Keratinocyte (primary cell): ENCODE results near the gene ANKRD16. TPM values are rescaled to one million over a fixed set of nuclear protein-coding genes. Genes with fewer than 3 reads are reported as not detected.
A peak's percentile ranks its signal among the peaks of the same experiment; 100 is the strongest.

ENCODE experiments used
- DNase-seq: peaks from one replicate; pipeline ENCODE4 v3.0.0-alpha.2; 2011; ENCODE audit warnings: low read depth, missing footprints, low spot score
- FAIRE-seq: peaks from 2 replicates; lab custom pipeline; 2011; peaks lifted over from hg19 to GRCh38; lab: Jason Lieb, UNC
- H2AFZ ChIP-seq: 2 replicates; pipeline ENCODE4 v1.6.0; 2012; ENCODE audit warnings: low read length, control low read depth, inconsistent platforms; ENCODE audit not compliant: control insufficient read depth
- H3K27ac ChIP-seq: 2 replicates; pipeline ENCODE4 v1.5.1; 2011; ENCODE audit warnings: low read length; ENCODE audit not compliant: control insufficient read depth, insufficient read depth
- H3K27me3 ChIP-seq: 3 replicates; pipeline ENCODE4 v1.6.0; 2011; ENCODE audit warnings: low read length; ENCODE audit not compliant: control insufficient read depth, insufficient read depth; ENCODE audit errors: extremely low read depth
- H3K36me3 ChIP-seq, 2 experiments: 2 replicates in 1 of 2; 3 replicates in 1 of 2; pipeline ENCODE4 v1.5.1; 2011; ENCODE audit warnings: low read length in 2 of 2, mild to moderate bottlenecking in 1 of 2; ENCODE audit not compliant: control insufficient read depth in 2 of 2, insufficient read depth in 2 of 2; ENCODE audit errors: extremely low read depth in 1 of 2
- H3K4me1 ChIP-seq: 3 replicates; pipeline ENCODE4 v1.5.1; 2011; ENCODE audit warnings: low read length; ENCODE audit not compliant: control insufficient read depth, insufficient read depth; ENCODE audit errors: extremely low read depth
- H3K4me2 ChIP-seq: 3 replicates; pipeline ENCODE4 v1.6.0; 2011; ENCODE audit warnings: low read depth, low read length; ENCODE audit not compliant: control insufficient read depth, insufficient read depth; ENCODE audit errors: extremely low read depth
- H3K4me3 ChIP-seq, 3 experiments: fragments of 200-600 bp in 1 of 3; sonication (generic) in 1 of 3; 2 replicates in 2 of 3; 3 replicates in 1 of 3; pipeline ENCODE4 v1.5.1; 2011 to 2016; ENCODE audit warnings: low read length in 3 of 3, mild to moderate bottlenecking in 3 of 3, control low read depth in 2 of 3, inconsistent platforms in 1 of 3, low read depth in 1 of 3, mixed read lengths in 1 of 3, mixed run types in 1 of 3, moderate library complexity in 1 of 3; ENCODE audit not compliant: control insufficient read depth in 2 of 3, insufficient read depth in 2 of 3; ENCODE audit errors: extremely low read depth in 1 of 3
- H3K79me2 ChIP-seq: 2 replicates; pipeline ENCODE4 v1.6.0; 2012; ENCODE audit warnings: low read length; ENCODE audit not compliant: control insufficient read depth, insufficient read depth
- H3K9ac ChIP-seq: 3 replicates; pipeline ENCODE4 v1.6.0; 2011; ENCODE audit warnings: low read length; ENCODE audit not compliant: control insufficient read depth, insufficient read depth; ENCODE audit errors: extremely low read depth
- H3K9me1 ChIP-seq: 3 replicates; pipeline ENCODE4 v1.6.0; 2011; ENCODE audit warnings: low read length; ENCODE audit not compliant: control insufficient read depth, insufficient read depth; ENCODE audit errors: extremely low read depth
- H3K9me3 ChIP-seq: 2 replicates; pipeline ENCODE4 v1.5.1; 2012; ENCODE audit warnings: low read depth, low read length; ENCODE audit not compliant: control insufficient read depth
- H4K20me1 ChIP-seq: 3 replicates; pipeline ENCODE4 v1.6.0; 2011; ENCODE audit warnings: low read length; ENCODE audit not compliant: control insufficient read depth, insufficient read depth; ENCODE audit errors: extremely low read depth
- EZH2 ChIP-seq: IDR thresholded peaks from one replicate; pipeline ENCODE4 v1.6.1; 2012; ENCODE audit warnings: inconsistent platforms, mild to moderate bottlenecking, low read length, moderate library complexity
- dilution Hi-C: fragments of 300-500 bp; cut with MboI; formaldehyde crosslinking; loops from one replicate; pipeline ENCODE4 v1.7.0; 2020; ENCODE audit warnings: low sequenced_read_pairs; ENCODE audit not compliant: extremely low pct_ligation_motif_present
- polyA minus RNA-seq, 3 experiments: library from RNA; depleted of rRNA, polyadenylated mRNA; stranded (reverse); fragments of >200 nt; gene quantifications; 1 replicate in 1 of 3; 2 replicates in 1 of 3; 3 replicates in 1 of 3; pipeline ENCODE4 v1.2.3, GENCODE V29; 2011
- polyA plus RNA-seq, 5 experiments: library from polyadenylated mRNA; depleted of rRNA in 3 of 5; stranded (reverse) in 3 of 5; stranded (forward) in 1 of 5; unstranded in 1 of 5; fragments of >200 nt; gene quantifications; 1 replicate in 1 of 5; 2 replicates in 3 of 5; 3 replicates in 1 of 5; pipeline versions ENCODE4 v1.2.1 to v1.2.3, GENCODE V29; 2011 to 2012; ENCODE audit warnings: missing spikeins in 2 of 5, low read depth in 1 of 5, low replicate concordance in 1 of 5
- TF ChIP-seq, protein P1 (sequence below), 3 experiments: IDR thresholded peaks in 1 of 3; conservative IDR thresholded peaks in 1 of 3; optimal IDR thresholded peaks in 1 of 3; 2 replicates in 2 of 3; 3 replicates in 1 of 3; pipeline versions ENCODE3 to v1.5.1; 2011; ENCODE audit warnings: low read length in 3 of 3, mild to moderate bottlenecking in 3 of 3, moderate library complexity in 2 of 3, control low read depth in 1 of 3, inconsistent platforms in 1 of 3; ENCODE audit not compliant: insufficient read depth in 2 of 3; ENCODE audit errors: extremely low read depth in 1 of 3

The ANKRD16 gene
- polyA plus RNA-seq: 5.4 to 6.2 TPM (median 6.0 TPM) in 3 replicates
- polyA plus RNA-seq (2011; ENCODE audit: low read depth): 2.2 TPM
- polyA plus RNA-seq (2011; cell fraction: cytosol; rRNA removed): 2.5 and 2.7 TPM in 2 replicates
- polyA plus RNA-seq (2011; cell fraction: nucleus; rRNA removed): 6.3 and 6.6 TPM in 2 replicates
- polyA plus RNA-seq (2012; ENCODE audit: low replicate concordance): 1.6 and 4.9 TPM in 2 replicates
- polyA minus RNA-seq: 8.1 to 26.6 TPM (median 11.4 TPM) in 3 replicates
- 3.1 TPM for polyA minus RNA-seq (2011; cell fraction: cytosol; rRNA and poly(A)+ RNA removed)
- polyA minus RNA-seq (2011; cell fraction: nucleus; rRNA and poly(A)+ RNA removed): 5.4 and 7.4 TPM in 2 replicates

DNA sequence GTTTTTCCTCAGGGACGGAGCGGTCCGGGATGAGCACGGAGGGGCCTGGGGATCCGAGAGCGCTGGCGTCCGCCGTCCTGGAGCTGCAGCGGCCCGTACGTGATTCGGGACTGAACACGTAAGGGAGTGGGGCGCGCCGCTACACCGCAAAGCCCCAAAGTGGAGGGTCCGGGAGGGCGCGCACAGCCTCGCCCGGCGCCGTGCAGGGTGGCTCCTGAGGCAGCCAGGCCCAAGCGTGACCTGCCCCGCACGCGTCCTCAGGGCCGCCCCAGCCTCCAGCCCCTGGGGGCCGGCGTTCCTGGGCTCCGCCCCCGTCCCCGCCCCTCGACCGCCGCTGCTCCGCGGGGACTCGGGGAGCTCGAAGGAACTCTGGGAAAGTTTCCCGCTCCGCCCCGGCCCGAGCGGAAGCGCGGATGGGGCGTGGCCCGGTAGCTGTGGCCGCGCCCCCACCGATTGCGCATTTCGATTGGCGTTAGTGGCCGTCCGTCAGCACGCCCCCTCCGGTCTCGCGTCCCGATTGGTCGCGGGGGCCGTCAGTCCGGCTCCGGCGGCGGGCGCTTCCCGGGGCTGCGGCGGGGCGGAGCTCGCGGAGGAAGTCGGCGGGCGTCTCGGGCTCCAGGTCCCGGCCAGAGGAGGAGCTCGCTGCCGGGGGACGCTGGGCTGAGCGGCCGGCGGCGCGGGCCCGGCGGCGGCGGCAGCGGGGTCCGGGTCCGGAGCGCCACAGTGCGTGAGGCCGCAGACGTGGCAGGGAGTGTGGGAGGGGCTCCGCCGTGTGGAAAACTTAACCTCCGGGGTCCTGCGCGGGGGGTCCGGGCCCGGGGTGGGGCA lies at the start of gene ANKRD16, which contains the start of gene FBH1:
Gene ANKRD16 (minus strand): TSS at position 270 of the 828 bp plus-strand sequence. CDS start 539 bp downstream, outside the sequence.
Gene FBH1 (plus strand): TSS at position 620 of the 828 bp plus-strand sequence. CDS start 103 bp downstream, at position 723.
- no peak for TF ChIP-seq EZH2
- TF ChIP-seq, protein P1, sequence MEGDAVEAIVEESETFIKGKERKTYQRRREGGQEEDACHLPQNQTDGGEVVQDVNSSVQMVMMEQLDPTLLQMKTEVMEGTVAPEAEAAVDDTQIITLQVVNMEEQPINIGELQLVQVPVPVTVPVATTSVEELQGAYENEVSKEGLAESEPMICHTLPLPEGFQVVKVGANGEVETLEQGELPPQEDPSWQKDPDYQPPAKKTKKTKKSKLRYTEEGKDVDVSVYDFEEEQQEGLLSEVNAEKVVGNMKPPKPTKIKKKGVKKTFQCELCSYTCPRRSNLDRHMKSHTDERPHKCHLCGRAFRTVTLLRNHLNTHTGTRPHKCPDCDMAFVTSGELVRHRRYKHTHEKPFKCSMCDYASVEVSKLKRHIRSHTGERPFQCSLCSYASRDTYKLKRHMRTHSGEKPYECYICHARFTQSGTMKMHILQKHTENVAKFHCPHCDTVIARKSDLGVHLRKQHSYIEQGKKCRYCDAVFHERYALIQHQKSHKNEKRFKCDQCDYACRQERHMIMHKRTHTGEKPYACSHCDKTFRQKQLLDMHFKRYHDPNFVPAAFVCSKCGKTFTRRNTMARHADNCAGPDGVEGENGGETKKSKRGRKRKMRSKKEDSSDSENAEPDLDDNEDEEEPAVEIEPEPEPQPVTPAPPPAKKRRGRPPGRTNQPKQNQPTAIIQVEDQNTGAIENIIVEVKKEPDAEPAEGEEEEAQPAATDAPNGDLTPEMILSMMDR (optimal IDR thresholded peaks at IDR 0.05 in 1 of 3, IDR thresholded peaks at IDR 0.05 in 1 of 3, conservative IDR thresholded peaks at IDR 0.05 in 1 of 3; ENCODE audit: extremely low read depth in 1 of 3, insufficient read depth in 2 of 3, low read length in 3 of 3): no peak
- H3K4me2 ChIP-seq: peak within 1 kb of the TSS; percentile 100
- peaks cover 29% of the 10 kb centered on the region for H3K4me1 ChIP-seq
- H3K27ac ChIP-seq: peak within 1 kb of the TSS; percentile 79
- peaks cover 3 to 18% of the 10 kb centered on the region in 2 experiments for H3K36me3 ChIP-seq
- FAIRE-seq (no peak), DNase-seq (peak; percentile 66)
- peak within 1 kb of the TSS; percentile 89 for H3K9ac ChIP-seq
- H3K27me3 ChIP-seq: no peaks in the 10 kb centered on the region
- peaks cover 4% of the 10 kb centered on the region for H3K9me1 ChIP-seq
- dilution Hi-C loops: no loop called here
- H3K4me3 ChIP-seq: peak within 1 kb of the TSS; percentile 73 to 93 (median 91)
- H3K79me2 ChIP-seq: peaks cover 53% of the 10 kb centered on the region
- H2AFZ ChIP-seq: peak within 1 kb of the TSS; percentile 86
- no peaks in the 10 kb centered on the region for H3K9me3 ChIP-seq
- H4K20me1 ChIP-seq: no peaks in the 10 kb centered on the region

DNA sequence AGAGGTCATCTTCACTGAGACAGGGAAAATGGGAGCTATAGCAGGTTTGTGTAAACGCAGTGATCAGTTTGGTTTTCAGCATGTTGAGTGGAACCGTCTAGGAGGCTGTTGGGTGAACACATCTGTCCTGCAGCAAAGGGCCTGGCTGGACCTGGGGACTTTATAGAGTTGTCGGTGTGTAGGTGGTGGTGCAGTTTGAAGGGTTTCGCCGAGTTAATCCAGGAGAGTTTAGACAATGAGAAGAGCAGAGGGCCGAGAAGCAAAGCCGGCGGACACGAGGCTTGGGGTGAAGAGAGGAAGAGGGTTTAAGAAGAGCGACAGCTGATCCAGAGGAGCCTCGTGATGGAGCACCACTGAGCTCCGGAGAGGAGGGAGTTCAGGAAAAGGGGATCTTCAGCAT lies 48.6 kb upstream of the ANKRD16 start:
- H3K4me1 ChIP-seq: peaks cover 20% of the 10 kb centered on the region
- no peak overlapping the region for H3K4me2 ChIP-seq
- TF ChIP-seq, protein P1 (optimal IDR thresholded peaks at IDR 0.05 in 1 of 3, IDR thresholded peaks at IDR 0.05 in 1 of 3, conservative IDR thresholded peaks at IDR 0.05 in 1 of 3; ENCODE audit: extremely low read depth in 1 of 3, insufficient read depth in 2 of 3, low read length in 3 of 3): no peak
- no peak for TF ChIP-seq EZH2
- dilution Hi-C loops: no loop called here
- no peak overlapping the region for H3K27ac ChIP-seq
- H3K27me3 ChIP-seq: no peaks in the 10 kb centered on the region
- H2AFZ ChIP-seq: no peak overlapping the region
- no peaks in the 10 kb centered on the region for H3K9me3 ChIP-seq
- H4K20me1 ChIP-seq: no peaks in the 10 kb centered on the region
- no peak for DNase-seq
- peaks cover 20 to 26% of the 10 kb centered on the region in 2 experiments for H3K36me3 ChIP-seq
- no peaks in the 10 kb centered on the region for H3K79me2 ChIP-seq
- H3K9me1 ChIP-seq: no peaks in the 10 kb centered on the region
- H3K4me3 ChIP-seq: no peak overlapping the region
- FAIRE-seq: no peak
- no peak overlapping the region for H3K9ac ChIP-seq
